ENCODE data around the gene RABEPK.
"Not testable (repeated sequence)": the region's sequence is repeated elsewhere in the genome, so short reads cannot be mapped to it uniquely, and the experiment has no call there.

RABEPK gene

DNA sequence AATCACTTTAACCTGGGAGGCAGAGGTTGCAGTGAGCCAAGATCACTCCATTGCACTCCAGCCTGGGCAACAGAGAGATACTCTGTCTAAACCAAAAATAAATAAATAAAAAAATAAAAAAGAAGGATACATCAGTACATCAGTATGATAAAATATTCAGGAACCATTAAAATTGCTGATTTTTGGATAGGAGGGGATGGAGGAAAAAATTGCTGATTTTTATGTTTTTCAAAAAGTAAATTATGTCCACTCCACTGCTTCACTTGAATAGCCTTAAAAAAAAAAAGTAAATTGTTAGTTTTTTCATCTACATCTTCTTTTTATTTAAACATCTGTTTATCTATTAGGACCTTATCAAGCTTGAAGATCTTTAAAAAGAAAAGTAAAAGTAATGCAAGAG, 53.9 kb downstream of the RABEPK start:
- no peak for DNase-seq (ENCODE audit: low spot score)

- DNase-seq (ENCODE audit: low spot score) = peak; percentile 32
These were observed 55.5 kb downstream of the RABEPK start for GRCh38 chr9:125255781-125256391.

DNA sequence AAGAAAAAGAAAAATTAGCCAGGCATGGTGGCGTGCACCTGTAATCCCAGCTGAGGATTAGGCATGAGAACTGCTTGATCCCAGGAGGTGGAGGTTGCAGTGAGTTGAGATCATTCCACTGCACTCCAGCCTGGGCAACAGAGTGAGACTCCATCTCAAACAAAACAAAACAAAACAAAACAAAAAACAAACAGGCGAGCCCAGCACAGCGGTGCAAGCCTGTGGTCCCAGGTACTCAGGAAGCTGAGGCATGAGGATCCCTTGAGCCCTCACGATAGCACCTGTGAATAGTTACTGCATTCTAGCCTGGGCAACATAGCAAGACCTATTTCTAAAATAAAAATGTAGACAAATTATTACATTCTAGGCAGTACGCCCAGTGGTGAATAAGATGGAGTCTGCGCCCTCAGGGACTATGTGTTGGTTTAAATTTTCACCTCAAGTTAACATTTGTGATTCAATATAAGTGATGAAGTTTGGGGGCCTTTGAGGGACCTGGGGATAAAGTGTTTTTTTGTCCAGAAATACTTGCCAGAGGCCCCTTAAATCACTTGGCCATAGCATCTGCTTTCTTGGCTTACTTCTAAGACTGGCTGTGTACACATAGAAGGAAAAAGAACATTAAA, 57.9 kb downstream of the RABEPK start:
- no peak for DNase-seq (ENCODE audit: low spot score)

DNA sequence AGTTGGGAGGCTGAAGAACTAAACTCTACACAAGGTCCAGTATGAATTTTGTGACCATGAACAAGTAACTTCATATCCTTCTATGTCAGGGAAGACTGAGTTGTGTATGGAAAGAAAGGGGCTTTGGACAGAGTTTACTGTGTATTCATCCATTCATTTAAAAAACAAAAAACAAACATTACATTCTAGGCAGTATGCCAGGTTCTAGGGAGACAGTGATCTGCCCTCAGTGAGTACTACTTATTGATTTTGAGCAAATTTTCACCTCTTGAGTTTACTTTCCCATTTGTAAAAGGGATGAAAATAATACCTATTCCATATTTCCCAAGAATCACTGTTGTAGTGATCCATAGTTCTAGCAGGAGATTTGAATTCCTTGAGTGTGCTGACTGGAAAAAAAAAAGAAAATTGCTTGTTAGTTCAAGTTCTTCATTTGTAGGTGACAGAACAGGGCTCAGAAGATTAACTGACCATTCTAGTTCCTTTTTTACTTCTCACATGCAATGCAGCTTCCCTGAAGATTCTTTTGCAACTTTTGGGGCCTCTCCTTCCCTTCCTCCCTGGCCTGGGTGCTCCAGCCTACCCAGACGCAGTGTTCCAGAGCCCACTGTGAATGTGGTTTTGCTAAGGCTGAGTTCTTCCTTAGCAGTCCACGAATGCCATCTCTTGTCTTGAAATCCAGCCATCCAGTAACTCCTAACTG, 58.6 kb downstream of the RABEPK start:
- DNase-seq (ENCODE audit: low spot score) = no peak

DNA sequence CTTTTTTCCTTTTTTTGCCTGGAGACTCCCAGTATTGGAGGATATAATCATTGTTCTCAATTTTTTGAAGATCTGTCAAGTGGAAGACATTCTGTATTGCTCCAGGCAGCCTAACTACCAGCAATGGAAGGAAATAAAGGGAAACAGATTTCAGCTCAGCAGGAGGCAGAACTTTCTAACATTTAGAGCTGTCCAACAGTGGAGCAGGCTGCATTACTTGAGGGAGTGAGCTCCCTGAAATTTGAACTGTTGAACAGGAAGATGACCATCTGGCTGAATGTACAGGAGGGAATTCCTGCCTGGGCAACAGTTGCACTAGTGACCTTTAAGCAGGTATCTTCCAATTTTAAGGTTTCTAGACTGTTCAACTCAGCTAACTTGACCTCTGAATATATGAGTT, 60.2 kb downstream of the RABEPK start:
- no peak for DNase-seq (ENCODE audit: low spot score)

DNA sequence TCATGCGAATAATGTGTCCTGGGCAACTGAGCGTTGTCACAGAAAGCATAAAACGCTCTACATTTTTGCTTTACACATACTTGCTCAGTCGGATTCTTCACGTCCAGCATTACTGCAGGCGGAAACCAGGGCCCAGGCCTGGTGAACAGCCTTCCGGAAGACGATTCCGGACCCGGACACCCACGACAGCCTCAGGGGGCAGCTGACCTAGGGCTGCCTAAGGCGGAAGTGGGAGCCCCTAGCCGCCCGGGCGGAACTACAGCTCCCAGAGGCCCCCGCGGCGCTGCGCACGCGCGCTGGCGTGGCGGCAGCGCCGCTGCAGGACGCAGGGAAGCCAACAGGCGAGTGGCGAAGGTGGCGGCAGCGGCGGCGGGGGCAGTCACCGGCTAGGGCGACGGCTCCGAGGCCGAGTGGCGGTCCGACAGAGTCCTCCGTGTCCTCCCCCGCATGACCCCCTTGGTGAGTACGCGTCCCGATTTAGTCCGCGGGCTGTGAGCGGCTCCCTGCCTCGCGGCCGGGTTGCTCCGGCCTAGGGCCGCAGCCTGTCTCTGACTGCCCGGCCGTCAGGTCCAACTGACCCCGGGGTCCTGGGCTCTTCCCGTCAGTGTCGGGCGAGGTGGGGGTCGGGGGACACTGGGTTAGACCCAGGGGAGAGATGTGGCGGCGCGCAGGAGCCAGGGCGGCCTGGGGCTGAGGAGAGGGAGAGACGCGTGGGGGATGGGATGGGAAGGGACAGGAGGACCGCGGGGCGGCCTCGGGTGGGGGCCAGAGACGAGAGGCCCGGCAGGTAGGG, 61.4 kb downstream of the RABEPK start, which contains the start of gene GAPVD1:
Gene GAPVD1 (plus strand): TSS at position 326 of the 793 bp plus-strand sequence. CDS start 37,096 bp downstream, outside the sequence.
- DNase-seq (ENCODE audit: low spot score) = peak; percentile 97

DNA sequence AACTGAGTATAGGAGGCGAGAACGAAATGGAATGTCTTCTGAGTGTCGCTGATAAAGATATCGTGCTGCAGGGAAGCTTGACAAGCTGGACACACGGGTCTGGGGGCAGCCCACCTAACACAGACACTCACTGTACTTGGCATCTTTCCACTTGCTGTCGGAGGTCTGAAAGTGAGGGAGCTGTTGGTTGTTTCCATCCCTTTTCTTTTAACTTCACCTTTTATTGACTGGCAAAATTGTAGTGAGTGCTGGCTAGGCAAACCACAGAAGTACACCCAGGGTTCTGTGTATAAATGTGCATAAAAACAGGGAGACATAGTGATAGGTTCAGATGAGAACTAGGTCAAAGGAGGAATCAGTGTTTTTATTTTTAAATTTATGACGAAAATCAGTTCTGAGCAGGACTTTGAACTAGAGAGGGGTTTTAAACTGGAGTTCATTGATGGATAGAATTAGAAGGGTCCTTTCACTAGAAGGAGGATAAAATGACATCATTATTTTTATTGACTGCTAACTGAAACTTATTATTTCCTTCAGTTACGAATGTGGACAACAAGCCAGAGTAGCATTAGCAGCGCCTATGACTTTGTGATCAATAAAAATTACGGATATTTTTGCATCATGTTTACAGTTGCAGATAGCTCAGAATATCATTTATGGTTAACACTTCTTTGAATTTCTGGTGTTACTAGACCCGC, 62.1 kb downstream of the RABEPK start:
- DNase-seq (ENCODE audit: low spot score) = peak; percentile 53

DNA sequence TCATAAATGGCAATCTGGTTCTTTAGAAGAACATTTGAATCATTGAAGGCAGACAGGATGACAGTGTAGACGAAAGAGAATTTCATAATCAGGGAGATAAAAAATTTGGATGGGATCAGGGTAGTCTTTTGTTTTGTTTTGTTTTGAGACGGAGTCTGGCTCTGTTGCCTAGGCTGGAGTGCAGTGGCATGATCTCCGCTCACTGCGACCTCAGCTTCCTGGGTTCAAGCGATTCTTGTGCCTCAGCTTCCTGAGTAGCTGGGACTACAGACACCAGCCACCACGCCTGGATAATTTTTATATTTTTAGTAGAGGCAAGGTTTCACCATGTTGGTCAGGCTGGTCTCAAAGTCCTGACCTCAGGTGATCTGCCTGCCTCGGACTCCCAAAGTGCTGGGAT, 63.7 kb downstream of the RABEPK start:
- DNase-seq (ENCODE audit: low spot score) = not testable (repeated sequence)

DNA sequence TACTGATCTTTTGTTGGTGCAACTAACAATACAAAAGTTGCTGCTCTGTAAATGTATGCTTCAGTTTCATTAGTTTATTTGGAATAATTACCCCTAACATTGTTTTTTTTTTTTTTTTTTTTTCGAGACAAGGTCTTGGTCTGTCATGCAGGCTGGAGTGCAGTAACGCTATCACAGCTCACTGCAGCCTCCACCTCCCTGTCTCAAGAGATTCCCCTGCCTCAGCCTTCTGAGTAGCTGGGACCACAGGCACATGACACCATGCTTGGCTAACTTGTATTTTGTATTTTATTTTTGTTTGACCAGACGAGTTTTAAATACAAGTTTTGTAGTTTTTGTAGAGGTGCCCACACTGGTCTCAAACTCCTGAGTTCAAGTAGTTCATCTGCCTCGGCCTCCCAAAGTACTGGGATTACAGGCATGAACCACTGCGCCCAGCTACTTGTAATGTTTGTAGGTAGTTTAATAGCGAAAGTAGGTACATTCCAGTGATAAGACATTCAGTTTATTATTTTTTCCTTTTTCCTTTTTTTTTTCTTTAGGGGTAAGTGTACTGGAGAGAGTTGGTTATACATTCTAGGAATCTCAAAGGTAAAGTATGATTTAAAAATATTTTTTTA, 68.2 kb downstream of the RABEPK start:
- DNase-seq (ENCODE audit: low spot score) = no peak

GRCh38 chr9:125269014-125269397, 68.7 kb downstream of the RABEPK start:
- no peak for DNase-seq (ENCODE audit: low spot score)

DNA sequence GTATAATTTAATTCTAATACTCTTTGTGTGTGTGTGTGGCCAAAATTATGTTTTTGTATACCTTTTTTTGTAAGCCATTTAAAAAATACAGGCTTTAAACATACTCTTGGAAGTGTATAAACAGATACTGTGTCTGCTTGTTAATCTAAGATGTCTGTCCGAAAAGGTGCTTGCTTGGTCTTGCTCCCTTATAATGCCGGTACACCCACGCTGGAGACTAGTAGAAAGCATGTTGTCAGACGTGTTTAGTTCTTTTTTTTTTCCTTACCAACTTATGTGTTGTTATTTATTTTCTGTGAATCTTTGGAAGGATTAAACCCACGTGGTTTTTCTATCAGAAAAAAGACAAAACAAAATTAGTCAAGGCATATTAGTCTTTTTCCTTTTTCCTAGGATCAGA, 70.7 kb downstream of the RABEPK start:
- no peak for DNase-seq (ENCODE audit: low spot score)

GRCh38 chr9:125272697-125273096, 72.4 kb downstream of the RABEPK start:
- DNase-seq (ENCODE audit: low spot score) = no peak

DNA sequence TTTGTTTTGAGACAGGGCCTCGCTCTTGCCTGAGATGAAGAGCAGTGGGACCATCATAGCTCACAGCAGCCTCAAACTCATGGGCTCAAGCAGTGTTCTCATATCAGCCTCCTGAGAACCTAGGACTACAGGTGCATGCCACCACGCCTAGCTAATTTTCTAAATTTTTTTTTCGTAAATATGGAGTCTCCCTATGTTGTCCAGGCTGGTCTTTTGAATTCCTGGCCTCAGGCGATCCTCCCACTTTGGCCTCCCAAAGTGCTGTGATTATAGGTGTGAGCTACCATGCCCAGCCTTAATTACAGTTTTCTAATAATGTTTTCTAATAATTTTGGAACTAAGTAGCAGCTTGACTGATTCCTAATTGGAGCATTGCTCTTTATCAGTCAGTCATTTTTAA, 76.4 kb downstream of the RABEPK start:
- DNase-seq (ENCODE audit: low spot score) = no peak

DNA sequence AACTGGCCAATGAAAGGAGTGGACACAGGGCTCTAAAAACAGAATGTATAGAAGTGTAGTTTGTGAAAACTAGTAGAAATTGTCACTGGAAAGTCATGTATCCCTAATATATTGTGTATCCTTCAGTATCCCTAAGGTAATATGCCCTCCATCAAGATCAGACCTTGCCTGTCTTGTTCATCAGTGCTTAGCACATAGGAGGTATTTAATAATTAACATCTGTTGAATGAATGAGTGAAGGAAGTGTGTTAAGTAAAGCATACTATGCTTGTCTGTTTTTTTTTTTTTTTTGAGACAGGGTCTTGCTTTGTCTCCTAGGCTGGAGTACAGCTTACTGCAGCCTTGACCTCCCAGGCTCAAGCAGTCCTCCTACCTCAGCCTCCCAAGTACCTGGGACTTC, 77.1 kb downstream of the RABEPK start:
- no peak for DNase-seq (ENCODE audit: low spot score)

- DNase-seq (ENCODE audit: low spot score) = no peak
These were observed 80.6 kb downstream of the RABEPK start for GRCh38 chr9:125280945-125281344.
